SH-SY5Y (cell line): ENCODE data around the gene NR1D2.

Experiments
- GATA2 ChIP-seq: IDR thresholded peaks from 2 replicates; pipeline ENCODE4 v1.6.1; 2011; ENCODE audit warnings: mild to moderate bottlenecking, low read depth, low read length
- GATA3 ChIP-seq: IDR thresholded peaks from 2 replicates; pipeline ENCODE4 v1.6.1; 2011; ENCODE audit warnings: low read depth, mild to moderate bottlenecking, low read length, moderate library complexity

Gene NR1D2

GRCh38 chr3:23953523-23953922, 8.4 kb downstream of the NR1D2 start:
- TF ChIP-seq GATA2 (no peak), GATA3 (no peak)

- no peak for TF ChIP-seq GATA3
- TF ChIP-seq GATA2, result no peak
Observed at GRCh38 chr3:23954144-23954543, 9.1 kb downstream of the NR1D2 start.

- TF ChIP-seq GATA3 (no peak), GATA2 (no peak)
Observed at GRCh38 chr3:23956701-23957100, 11.6 kb downstream of the NR1D2 start.

- TF ChIP-seq GATA2 (no peak), GATA3 (no peak)
Observed at GRCh38 chr3:23959135-23959900, 14.2 kb downstream of the NR1D2 start.

- TF ChIP-seq GATA2 (no peak), GATA3 (no peak)
Observed at GRCh38 chr3:23960649-23961048, 15.6 kb downstream of the NR1D2 start.

- TF ChIP-seq GATA2, result no peak
- TF ChIP-seq GATA3, result no peak
Observed at GRCh38 chr3:23961066-23961465, 16.0 kb downstream of the NR1D2 start.

- TF ChIP-seq GATA2 (no peak), GATA3 (no peak)
Observed at GRCh38 chr3:23961913-23962312, 16.8 kb downstream of the NR1D2 start.

GRCh38 chr3:23964537-23965235, 19.6 kb downstream of the NR1D2 start:
- no peak for TF ChIP-seq GATA2
- TF ChIP-seq GATA3, result no peak

- no peak for TF ChIP-seq GATA2
- TF ChIP-seq GATA3, result no peak
Observed at GRCh38 chr3:23966328-23966727, 21.2 kb downstream of the NR1D2 start.

GRCh38 chr3:23968463-23969184, 23.5 kb downstream of the NR1D2 start:
- no peak for TF ChIP-seq GATA2
- no peak for TF ChIP-seq GATA3

GRCh38 chr3:23969393-23969792, 24.3 kb downstream of the NR1D2 start:
- no peak for TF ChIP-seq GATA3
- TF ChIP-seq GATA2, result no peak

GRCh38 chr3:23971684-23972083, 26.6 kb downstream of the NR1D2 start:
- no peak for TF ChIP-seq GATA2
- no peak for TF ChIP-seq GATA3

- TF ChIP-seq GATA3, result no peak
- TF ChIP-seq GATA2, result no peak
Observed at GRCh38 chr3:23976555-23976954, 31.5 kb downstream of the NR1D2 start.

GRCh38 chr3:23979569-23979968, 34.5 kb downstream of the NR1D2 start:
- TF ChIP-seq GATA2 (no peak), GATA3 (no peak)
